ENCODE results near the gene BABAM2.

The BABAM2 gene

DNA sequence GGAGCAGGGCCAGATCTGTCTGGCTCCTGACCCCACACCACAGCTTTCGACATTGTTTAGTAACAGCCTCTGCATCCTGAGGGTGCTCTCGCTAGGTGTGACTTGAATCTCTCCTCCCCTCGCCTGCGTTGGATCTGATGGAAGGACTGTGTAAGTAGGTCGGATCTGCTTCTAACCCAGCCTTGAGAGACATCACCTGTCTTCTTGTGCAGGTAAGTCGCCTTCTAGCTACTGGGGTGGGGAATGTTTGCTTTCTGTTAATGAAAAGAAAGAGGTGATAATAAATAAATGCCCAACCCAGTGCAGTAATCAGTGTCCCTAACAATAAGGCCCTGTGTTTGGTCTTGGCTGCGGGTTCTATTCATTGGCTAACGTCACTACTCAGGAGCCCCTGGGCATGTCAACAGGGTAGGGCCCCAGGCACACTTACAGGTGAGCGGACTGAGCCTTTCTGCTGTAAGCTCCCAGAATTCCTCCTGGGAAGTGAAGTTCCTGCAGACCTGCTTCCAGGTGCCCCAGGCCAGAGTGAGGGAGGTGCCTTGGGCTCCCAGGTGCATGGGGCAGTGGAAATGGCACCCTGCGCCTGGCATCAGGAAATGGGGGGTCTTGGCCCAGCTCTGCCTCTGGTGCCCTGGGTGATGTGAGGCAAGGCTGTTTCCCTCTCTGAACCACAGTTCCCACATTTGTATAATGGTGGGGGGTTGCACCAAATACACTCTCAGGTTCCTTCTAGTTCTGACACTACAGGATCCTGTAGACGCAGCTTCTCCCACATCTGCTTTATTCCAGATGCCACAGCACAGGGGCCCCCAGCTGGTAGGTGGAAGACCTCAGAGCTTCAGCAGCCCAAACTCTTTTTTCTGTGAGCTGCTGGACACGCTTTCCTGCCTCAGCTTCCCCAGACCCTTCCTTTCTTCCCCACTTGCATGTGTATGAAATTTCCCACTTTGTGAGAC, 491.0 kb downstream of the BABAM2 start:
- TF ChIP-seq, protein P1, sequence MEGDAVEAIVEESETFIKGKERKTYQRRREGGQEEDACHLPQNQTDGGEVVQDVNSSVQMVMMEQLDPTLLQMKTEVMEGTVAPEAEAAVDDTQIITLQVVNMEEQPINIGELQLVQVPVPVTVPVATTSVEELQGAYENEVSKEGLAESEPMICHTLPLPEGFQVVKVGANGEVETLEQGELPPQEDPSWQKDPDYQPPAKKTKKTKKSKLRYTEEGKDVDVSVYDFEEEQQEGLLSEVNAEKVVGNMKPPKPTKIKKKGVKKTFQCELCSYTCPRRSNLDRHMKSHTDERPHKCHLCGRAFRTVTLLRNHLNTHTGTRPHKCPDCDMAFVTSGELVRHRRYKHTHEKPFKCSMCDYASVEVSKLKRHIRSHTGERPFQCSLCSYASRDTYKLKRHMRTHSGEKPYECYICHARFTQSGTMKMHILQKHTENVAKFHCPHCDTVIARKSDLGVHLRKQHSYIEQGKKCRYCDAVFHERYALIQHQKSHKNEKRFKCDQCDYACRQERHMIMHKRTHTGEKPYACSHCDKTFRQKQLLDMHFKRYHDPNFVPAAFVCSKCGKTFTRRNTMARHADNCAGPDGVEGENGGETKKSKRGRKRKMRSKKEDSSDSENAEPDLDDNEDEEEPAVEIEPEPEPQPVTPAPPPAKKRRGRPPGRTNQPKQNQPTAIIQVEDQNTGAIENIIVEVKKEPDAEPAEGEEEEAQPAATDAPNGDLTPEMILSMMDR (IDR thresholded peaks at IDR 0.05; ENCODE audit: low read length), result no peak
- TF ChIP-seq EZH2phosphoT487 (IDR thresholded peaks at IDR 0.05; ENCODE audit: low read length), result no peak
- TF ChIP-seq EZH2 (optimal IDR thresholded peaks at IDR 0.05; ENCODE audit: low read depth, low read length), result no peak
- Histone ChIP-seq H3K36me3 (replicated peaks; ENCODE audit: insufficient read depth, low read length) (no peaks in the 10 kb centered on the region), H3K4me3 (ENCODE audit: low read length) (no peak overlapping the region), H3K27me3 (replicated peaks; ENCODE audit: insufficient read depth, low read length) (no peaks in the 10 kb centered on the region), H3K9ac (ENCODE audit: low read length) (no peak overlapping the region), H2AFZ (ENCODE audit: low read length) (no peak overlapping the region), H3K4me1 (ENCODE audit: low read length) (no peaks in the 10 kb centered on the region), H3K4me2 (ENCODE audit: low read depth, low read length) (no peak overlapping the region), H3F3A (ENCODE audit: insufficient read depth, low read length) (no peaks in the 10 kb centered on the region), H3K9me2 (replicated peaks; ENCODE audit: insufficient read depth, low read length) (no peaks in the 10 kb centered on the region), H3K9me3 (replicated peaks; ENCODE audit: insufficient read depth, low read length) (no peaks in the 10 kb centered on the region), H4K20me1 (ENCODE audit: insufficient read depth, low read length) (no peaks in the 10 kb centered on the region), H3K27ac (ENCODE audit: low read length) (no peak overlapping the region), H3K79me2 (ENCODE audit: low read length) (no peaks in the 10 kb centered on the region)
- DNase-seq, result no peak

DNA sequence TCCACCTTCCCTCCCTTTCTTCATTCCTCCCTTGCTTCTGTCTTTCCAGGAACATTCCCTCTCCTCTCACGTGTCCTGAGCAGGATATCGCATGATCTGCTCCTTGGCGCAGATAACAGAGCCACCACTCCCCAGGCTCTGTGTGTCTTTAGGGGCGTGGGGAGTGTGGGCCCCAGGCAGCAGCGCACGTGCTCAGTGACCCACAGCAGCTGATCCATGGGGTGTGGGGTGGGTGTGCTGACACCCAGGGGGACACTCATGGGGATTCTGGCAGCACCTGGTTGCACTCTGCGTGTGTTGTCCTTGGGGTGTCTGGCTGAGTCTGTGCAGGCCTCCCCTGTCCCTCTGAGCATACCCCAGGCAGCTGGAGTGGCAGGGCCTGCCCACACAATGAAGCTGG, 492.2 kb downstream of the BABAM2 start:
- no peak overlapping the region for H2AFZ ChIP-seq (ENCODE audit: low read length)
- no peaks in the 10 kb centered on the region for H3F3A ChIP-seq (ENCODE audit: insufficient read depth, low read length)
- H3K79me2 ChIP-seq (ENCODE audit: low read length), result no peaks in the 10 kb centered on the region
- no peaks in the 10 kb centered on the region for H4K20me1 ChIP-seq (ENCODE audit: insufficient read depth, low read length)
- H3K9me3 ChIP-seq (replicated peaks; ENCODE audit: insufficient read depth, low read length), result no peaks in the 10 kb centered on the region
- H3K4me1 ChIP-seq (ENCODE audit: low read length), result no peaks in the 10 kb centered on the region
- no peak overlapping the region for H3K27ac ChIP-seq (ENCODE audit: low read length)
- no peaks in the 10 kb centered on the region for H3K27me3 ChIP-seq (replicated peaks; ENCODE audit: insufficient read depth, low read length)
- H3K9me2 ChIP-seq (replicated peaks; ENCODE audit: insufficient read depth, low read length), result no peaks in the 10 kb centered on the region
- no peak overlapping the region for H3K4me3 ChIP-seq (ENCODE audit: low read length)
- no peak overlapping the region for H3K4me2 ChIP-seq (ENCODE audit: low read depth, low read length)
- no peak for DNase-seq
- H3K9ac ChIP-seq (ENCODE audit: low read length), result no peak overlapping the region
- TF ChIP-seq, protein P1 (IDR thresholded peaks at IDR 0.05; ENCODE audit: low read length), result no peak
- TF ChIP-seq EZH2 (optimal IDR thresholded peaks at IDR 0.05; ENCODE audit: low read depth, low read length), result no peak
- no peak for TF ChIP-seq EZH2phosphoT487 (IDR thresholded peaks at IDR 0.05; ENCODE audit: low read length)
- H3K36me3 ChIP-seq (replicated peaks; ENCODE audit: insufficient read depth, low read length), result no peaks in the 10 kb centered on the region

DNA sequence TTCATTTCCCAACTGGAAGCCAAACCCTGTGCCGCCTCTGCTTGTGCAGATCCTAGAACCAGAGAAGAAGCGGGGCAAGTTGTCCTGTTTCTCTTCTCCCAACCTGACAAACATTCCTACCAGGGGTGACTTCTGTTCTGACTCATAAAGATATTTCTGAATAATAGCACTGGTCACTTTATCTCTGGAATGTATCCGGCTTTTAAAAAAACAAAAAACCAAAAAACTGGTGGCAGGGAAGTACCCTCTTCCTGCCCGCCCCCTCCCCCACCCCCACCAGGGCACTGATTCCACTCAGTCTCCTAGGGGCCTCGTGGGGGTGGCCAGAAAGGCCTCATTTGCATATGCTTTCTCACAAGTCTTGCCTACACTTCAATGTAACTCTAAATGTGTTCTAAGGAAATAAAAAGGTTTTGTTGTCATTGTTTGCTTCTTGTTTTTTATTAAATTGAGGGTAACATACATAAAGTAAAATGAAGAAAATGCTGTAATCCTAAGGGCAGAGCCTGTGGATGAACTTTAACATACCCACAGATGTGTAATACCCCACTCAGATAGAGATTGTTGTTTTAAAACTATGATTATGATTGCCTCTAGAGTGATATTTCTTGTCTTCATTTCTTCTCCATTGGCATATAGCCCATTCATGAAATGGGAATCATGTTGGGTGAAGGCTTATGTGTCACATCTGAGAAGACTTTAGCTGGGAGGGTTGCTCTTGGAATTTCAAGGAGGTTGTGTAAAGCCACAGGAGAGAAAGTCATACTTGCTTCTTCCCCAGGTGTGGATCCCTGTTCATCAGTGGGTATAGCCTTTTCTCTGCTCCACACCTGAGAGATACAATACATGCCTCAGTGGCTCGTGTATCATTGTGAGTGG, 496.8 kb downstream of the BABAM2 start:
- TF ChIP-seq, protein P1 (IDR thresholded peaks at IDR 0.05; ENCODE audit: low read length), result no peak
- TF ChIP-seq EZH2 (optimal IDR thresholded peaks at IDR 0.05; ENCODE audit: low read depth, low read length), result no peak
- TF ChIP-seq EZH2phosphoT487 (IDR thresholded peaks at IDR 0.05; ENCODE audit: low read length), result no peak
- no peaks in the 10 kb centered on the region for H3K4me1 ChIP-seq (ENCODE audit: low read length)
- no peaks in the 10 kb centered on the region for H3K9me3 ChIP-seq (replicated peaks; ENCODE audit: insufficient read depth, low read length)
- no peak overlapping the region for H3K4me2 ChIP-seq (ENCODE audit: low read depth, low read length)
- H3K9me2 ChIP-seq (replicated peaks; ENCODE audit: insufficient read depth, low read length), result no peaks in the 10 kb centered on the region
- H2AFZ ChIP-seq (ENCODE audit: low read length), result no peak overlapping the region
- H3K27ac ChIP-seq (ENCODE audit: low read length), result no peak overlapping the region
- no peak overlapping the region for H3K9ac ChIP-seq (ENCODE audit: low read length)
- no peaks in the 10 kb centered on the region for H3K79me2 ChIP-seq (ENCODE audit: low read length)
- H3F3A ChIP-seq (ENCODE audit: insufficient read depth, low read length), result peaks cover 21% of the 10 kb centered on the region
- DNase-seq, result no peak
- H3K4me3 ChIP-seq (ENCODE audit: low read length), result no peak overlapping the region
- H4K20me1 ChIP-seq (ENCODE audit: insufficient read depth, low read length), result no peaks in the 10 kb centered on the region
- no peaks in the 10 kb centered on the region for H3K36me3 ChIP-seq (replicated peaks; ENCODE audit: insufficient read depth, low read length)
- no peaks in the 10 kb centered on the region for H3K27me3 ChIP-seq (replicated peaks; ENCODE audit: insufficient read depth, low read length)
